Retina (tissue), 1 donor: ENCODE data around the gene ZCCHC8.
"Not testable (repeated sequence)": the region's sequence is repeated elsewhere in the genome, so short reads cannot be mapped to it uniquely, and the experiment has no call there.

Source experiments
- DNase-seq: peaks from one replicate; pipeline ENCODE4 v3.0.0-alpha.2; 2016

The ZCCHC8 gene

GRCh38 chr12:122500685-122501488 lies at the start of gene ZCCHC8:
Gene ZCCHC8 (minus strand): TSS chr12:122500932. CDS start chr12:122500840, 92 bp downstream.
- peak; percentile 98 for DNase-seq

DNA sequence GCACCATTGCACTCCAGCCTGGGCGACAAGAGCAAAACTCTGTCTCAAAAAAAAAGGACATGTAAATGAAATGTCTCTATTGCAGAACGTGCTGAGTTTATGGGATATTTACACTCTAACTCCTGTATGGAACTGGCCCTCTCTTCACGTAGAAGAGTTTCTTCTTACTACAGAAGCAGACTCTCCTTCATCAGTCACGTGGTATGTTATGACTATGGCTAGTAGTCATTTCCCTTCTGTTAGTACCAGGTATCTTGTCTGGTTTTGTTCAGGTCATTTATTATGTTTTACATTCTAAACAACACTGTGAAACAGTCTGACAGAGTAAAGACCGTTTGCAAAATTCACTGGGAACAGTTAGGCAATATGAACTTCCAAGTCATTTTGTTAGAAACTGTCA lies 46.6 kb upstream of the ZCCHC8 start:
- DNase-seq: no peak

DNA sequence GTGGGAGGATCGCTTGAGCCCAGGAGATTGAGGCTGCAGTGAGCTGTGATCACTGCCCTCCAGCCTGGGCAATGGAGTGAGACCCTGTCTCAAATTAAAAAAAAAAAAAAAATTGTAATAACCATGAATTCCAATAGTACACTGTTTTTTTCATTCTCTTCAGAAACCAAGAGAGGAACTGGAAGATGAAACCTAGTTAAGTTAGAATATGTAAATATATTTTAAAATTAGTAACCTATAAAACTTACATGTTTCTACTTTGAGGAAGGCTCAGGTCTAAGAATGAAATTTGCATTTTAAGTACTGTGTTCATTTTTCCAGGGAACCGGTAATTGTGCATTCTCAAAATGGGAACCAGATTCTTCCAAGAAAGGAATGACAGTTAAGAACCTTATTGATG lies 45.1 kb upstream of the ZCCHC8 start:
- DNase-seq: no peak

GRCh38 chr12:122544537-122544936 lies 43.8 kb upstream of the ZCCHC8 start:
- DNase-seq: no peak

DNA sequence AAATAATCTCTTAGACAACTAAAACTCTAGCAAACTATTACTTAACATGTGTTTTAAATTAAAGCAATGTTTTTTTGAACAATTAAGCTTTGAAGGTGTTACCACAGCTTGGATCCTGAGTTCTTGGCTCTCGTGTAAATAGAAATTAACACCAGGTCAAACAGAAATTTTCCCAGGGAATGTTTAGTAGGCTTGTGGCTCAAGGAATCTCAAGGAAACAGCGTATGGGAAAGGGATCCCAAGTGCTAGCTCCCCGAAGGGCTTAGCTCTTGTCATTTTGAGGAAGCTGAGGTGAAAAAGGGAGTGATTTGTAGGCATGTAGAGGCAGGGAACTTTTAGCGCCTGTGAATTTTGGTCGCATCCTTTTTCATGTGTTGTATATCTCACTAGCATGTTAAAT lies 37.8 kb upstream of the ZCCHC8 start:
- DNase-seq: no peak

DNA sequence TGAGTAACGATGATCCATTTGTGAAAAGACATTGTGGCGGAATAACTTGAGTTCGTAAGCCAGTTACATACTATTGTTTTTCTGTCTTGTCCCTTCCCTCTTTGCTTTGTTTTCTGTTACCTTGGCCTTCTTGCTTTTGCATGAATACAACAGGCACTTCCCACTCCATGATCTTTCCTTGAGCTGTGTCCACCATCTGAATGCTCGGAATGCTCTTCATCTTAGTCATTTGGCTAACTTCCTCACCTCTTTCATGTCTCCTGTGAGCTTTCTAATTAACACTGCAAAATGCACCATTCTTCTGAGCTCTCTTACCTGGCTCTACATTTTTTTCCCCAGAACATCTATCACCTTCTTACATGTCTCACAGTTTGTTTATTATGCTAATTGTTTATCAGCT lies 36.3 kb upstream of the ZCCHC8 start:
- no peak for DNase-seq

DNA sequence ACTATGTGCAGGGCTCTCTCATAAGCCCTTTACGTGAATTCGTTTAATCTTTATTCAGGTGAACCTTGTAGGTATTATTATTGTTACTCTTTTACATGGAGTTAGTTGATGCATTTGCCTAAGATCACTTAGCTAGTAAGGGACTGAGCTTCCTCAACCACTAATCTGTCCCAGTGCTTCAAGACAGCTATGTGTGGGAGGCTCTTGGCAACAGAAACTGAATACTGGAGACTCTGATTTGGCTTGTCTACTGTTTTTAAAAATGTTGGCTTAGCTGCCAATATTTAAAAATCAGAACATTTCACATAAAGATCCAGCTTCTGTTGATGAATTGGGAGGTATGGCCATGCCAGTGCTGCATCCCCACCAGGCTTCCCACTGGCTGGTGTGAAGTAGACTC lies 33.1 kb upstream of the ZCCHC8 start:
- DNase-seq: no peak

GRCh38 chr12:122528992-122529391 lies 28.3 kb upstream of the ZCCHC8 start:
- no peak for DNase-seq

GRCh38 chr12:122528582-122528981 lies 27.9 kb upstream of the ZCCHC8 start:
- DNase-seq: no peak

DNA sequence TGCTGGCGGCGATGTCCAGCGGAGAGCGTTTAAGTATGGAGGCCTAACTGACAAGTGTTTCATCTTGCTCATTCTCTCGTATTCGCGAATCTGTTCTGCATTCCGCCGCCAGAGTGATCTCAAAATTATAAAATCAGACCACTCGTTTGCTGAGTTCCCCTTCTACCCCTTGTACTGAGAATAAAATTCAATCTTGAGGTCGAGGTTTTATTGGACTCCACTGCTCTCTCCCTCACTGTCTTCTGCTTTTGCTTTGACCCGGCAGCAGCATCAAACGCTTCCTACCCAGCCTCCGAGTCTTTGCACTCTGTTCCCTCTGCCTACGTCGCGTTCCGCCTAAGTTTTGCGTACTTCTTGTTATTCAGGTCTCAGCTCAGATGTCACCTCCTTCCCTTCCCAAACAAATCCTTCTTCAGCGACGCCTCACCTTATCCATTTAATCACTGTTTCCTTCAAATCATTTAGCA lies 26.8 kb upstream of the ZCCHC8 start:
- no peak for DNase-seq

DNA sequence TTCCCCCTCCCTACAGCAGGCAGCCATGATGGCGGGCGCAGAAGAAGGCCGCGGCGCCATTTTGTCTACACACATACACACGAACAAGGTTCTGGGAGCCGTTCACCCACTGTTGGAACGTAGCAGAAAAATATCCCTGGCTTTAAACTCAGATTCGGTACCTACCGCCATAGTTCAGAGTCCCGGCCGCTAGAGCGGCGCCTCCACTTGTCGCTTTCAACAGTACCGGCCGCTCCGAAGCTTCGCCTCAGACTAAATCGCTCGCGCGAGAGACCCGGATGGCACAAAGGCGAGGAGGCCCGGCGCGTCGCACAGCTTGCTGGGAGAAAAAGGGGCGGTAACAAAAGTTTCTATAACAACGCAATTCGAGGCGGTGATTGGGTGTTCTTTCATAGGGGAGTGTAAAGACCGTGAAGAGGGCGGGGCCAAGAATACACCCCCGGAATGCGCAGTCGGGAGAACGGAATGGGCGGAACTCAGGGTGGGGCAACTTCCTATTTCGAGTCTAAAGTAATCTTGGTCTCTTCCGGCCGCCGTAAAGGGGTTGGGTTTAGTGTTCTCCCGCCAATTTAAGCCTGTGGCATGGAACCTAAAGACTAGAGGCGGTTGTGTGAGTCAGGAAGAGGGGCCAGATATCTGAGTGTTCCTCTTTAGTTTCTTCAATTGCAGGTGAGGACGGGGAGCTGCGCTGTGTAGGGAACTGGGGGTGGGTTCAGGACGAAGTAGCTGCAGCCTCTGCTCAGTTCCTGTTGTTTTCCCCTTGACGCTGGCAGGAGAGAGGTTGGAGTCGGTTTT lies 26.1 kb upstream of the ZCCHC8 start, which contains the start of the genes KNTC1 and RSRC2:
Gene KNTC1 (plus strand): TSS at position 567 of the 795 bp plus-strand sequence. CDS start 2,815 bp downstream, outside the sequence.
Gene RSRC2 (minus strand): TSS at position 254 of the 795 bp plus-strand sequence. CDS start 83 bp downstream, at position 171.
- peak; percentile 100 for DNase-seq

- DNase-seq: no peak
Measured at GRCh38 chr12:122523846-122524718, 23.4 kb upstream of the ZCCHC8 start.

GRCh38 chr12:122523280-122523679 lies 22.5 kb upstream of the ZCCHC8 start:
- DNase-seq: no peak

- DNase-seq: no peak
Measured at GRCh38 chr12:122520676-122521075, 19.9 kb upstream of the ZCCHC8 start.

- no peak for DNase-seq
Measured at GRCh38 chr12:122519418-122519817, 18.7 kb upstream of the ZCCHC8 start.

GRCh38 chr12:122518908-122519307 lies 18.2 kb upstream of the ZCCHC8 start:
- no peak for DNase-seq

DNA sequence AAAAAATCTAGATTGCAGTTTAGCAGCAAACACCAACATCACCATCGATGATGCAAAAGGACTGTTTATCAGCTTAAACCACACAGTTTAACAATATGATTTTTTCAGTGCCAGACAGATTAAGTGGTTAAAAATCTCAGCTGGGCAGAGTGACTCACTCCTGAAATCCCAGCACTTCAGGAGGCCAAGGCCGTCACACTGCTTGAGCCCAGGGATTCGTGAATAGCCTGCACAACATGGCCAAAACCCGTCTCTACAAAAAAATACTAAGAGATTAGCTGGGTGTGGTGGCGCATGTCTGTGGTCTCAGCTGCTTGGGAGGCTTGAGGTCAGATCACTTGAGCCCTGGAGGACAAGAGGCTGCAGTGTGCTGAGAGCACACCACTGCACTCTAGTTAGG lies 17.1 kb upstream of the ZCCHC8 start:
- no peak for DNase-seq

GRCh38 chr12:122516544-122517361 lies 16.0 kb upstream of the ZCCHC8 start:
- no peak for DNase-seq

GRCh38 chr12:122515275-122515674 lies 14.5 kb upstream of the ZCCHC8 start:
- DNase-seq: no peak

DNA sequence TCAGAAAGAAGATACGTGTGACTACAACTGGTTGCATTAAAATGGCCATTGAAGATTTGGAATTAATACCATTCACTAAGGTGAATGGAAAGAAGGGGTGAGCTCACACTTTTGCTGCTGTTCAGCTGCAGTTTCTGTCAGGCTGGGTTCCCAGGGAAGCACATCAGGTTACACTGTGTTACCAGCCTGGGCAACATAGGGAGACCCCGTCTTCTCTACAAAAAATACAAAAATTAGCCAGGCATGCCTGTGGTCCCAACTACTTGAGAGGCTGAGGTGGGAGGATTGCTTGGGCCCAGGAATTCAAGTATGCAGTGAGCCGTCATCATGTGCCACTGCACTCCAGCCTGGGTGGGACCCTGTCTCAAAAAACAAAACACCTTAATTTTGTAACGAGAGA lies 12.9 kb upstream of the ZCCHC8 start:
- DNase-seq: no peak

DNA sequence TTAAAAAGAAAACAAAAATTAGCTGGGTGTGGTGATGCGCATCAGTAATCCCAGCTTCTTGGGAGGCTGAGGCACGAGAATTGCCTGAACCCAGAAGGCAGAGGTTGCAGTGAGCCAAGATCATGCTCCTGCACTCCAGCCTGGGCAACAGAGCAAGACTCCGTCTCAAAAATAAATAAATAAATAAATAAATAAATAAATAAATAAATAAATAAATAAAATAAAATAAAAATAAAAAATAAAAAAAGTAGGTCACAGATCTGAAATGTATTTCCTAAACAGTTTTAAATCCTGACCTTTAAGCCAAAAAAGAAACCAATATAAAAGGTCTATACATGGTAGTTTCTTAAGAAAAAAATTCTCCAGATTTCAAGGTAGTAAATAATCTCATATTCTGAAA lies 12.3 kb upstream of the ZCCHC8 start:
- not testable (repeated sequence) for DNase-seq

DNA sequence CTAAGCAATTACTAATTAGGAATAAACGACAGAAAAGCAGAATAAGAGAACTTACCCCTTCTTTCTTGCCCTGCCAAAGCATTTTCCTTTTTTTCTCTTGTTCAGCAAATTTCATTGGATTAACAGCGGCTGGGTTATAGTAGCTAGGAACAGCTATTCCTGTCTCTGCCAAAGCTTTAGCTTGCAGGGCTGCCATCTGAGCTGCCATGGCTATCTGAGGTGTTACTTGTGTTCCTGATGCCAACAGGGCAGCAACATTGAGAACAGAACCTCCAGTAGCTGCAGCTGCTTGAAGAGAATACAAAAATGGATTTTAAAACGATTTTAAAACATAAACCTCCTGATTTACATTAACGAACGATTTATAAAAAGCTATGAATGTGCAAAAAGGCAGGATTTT lies 7.4 kb upstream of the ZCCHC8 start:
- no peak for DNase-seq
